GM18505 (cell line): ENCODE data around the gene MPEG1.

Experiments
- ATAC-seq: cut with Tn5 transposase; IDR thresholded peaks from one replicate; pipeline ENCODE4 v1.9.1; 2021; ENCODE audit not compliant: unreplicated experiment
- POLR2A ChIP-seq: IDR thresholded peaks from 4 replicates; pipeline ENCODE4 v1.6.1; 2011; ENCODE audit warnings: borderline replicate concordance; ENCODE audit not compliant: insufficient read depth, insufficient read length; ENCODE audit errors: extremely low read depth

MPEG1 gene

DNA sequence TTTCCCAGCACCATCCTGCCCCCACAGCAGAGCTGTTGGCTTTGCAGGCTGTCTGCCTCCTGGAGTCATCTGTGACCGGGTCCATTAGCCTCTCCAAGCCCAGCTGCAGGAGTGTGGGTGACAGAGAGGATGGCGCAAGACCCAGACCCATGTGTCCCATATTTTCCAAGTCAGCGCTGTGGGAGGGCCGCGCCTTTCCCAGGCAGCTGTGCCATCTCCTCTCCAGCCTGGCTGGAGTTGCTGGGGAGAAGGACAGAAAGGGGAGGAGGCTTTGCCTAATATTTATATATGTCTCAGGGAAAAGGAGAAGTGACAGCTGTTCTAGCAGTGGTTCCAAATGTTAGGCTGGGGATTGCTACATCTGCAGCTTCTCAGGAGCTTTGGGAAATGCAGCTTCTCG, 25.1 kb downstream of the MPEG1 start:
- ATAC-seq, result no peak
- TF ChIP-seq POLR2A, result no peak

DNA sequence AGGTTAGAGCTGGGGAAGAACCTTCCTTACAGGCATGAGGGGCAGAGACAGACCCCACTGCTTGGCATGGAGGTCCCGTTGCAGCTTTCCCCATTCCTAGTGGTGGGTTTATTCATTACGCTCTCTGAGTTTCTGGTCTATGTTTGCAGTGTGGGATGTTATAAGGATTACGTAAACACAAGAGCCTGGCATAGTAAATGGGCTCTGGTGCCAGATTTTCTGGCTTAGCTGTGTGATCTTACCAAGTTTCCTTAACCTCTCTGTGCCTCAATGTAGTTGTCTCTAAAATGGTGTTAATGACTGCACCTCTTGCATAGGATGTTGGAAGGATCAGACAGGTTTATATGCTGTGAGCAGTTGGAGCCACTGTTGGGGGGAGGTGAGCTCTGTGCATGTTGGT, 25.7 kb downstream of the MPEG1 start:
- TF ChIP-seq POLR2A, result no peak
- ATAC-seq, result no peak

DNA sequence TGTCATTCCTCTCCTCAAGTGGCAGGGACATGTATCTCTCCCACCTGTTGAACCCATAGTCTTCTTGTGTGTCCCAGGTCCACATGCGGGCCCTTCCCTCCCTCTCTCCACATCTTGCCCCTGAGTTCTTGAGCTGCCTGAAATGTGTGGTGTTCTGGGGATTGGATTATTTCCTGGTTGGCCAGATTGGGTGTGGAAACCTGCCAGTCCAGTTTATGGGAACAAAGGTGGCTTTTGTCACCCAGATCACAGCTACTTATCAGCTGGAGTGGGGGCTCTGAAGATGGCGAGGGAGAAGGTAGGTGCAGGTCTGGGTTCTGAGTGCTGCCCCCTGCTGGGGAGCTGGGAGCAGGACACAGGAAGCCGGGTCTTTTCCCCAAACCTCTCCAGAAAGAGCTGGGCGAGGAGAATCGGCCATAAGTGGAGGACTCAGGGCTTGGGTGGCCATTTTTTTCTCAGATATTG, 26.6 kb downstream of the MPEG1 start:
- no peak for TF ChIP-seq POLR2A
- ATAC-seq, result peak; percentile 74

DNA sequence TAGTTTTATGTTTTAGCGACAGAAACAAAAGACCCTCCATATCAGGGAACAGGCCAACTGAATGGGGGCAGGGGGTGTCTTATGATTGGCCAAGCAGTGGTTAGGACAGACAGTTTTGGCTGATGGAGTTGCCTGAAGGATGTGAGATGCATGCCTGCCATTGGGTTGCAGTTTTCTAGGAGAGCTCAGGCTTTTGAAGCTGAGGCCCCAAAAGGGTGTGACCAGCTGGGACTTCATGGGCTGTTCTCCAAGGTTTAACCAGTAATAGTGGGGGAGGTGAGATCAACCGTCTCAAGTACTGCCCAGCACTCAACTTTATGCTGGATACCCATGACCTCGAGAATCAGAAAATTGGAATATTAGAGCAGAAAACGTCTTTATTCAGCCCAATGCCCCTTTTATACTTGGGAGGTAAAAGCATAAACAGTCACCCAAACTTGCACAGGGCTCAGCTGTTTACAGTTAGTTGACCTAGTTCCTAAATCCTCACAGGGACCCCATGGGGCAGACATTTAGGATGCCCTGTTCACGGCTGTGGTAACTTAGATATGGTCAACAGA, 27.3 kb downstream of the MPEG1 start:
- no peak for TF ChIP-seq POLR2A
- no peak for ATAC-seq

DNA sequence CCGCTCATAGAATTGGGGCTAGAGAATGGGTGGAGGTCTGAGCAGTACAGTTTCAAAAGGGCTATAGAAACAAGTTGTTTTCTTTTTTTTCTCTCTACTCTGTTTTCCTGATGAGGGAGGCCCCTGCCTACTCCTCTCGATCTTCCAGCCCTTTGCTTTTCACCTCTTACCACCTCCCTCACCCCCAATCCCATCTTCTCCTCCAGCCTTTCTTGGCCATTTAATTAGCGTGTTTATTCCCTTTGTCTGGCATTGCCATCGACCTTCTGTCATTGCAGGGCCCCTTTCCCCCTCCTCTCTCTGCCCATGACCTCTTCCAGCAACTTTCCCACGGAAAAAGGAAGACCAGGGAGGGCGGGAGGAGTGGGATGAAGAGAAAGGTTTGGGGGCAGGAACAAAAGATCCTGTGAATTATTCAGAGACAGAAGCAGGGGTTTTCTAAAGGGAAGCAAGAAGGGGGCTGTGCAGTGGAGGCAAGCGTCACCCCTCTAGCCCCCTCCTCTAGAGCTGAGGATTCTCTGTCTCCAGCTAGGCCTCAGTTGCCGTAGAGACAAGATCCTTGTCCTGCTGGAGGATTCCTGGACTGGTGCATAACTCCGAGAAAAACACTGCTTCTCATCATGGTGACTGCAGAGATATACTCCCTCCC, 27.9 kb downstream of the MPEG1 start:
- TF ChIP-seq POLR2A, result no peak
- ATAC-seq, result no peak

DNA sequence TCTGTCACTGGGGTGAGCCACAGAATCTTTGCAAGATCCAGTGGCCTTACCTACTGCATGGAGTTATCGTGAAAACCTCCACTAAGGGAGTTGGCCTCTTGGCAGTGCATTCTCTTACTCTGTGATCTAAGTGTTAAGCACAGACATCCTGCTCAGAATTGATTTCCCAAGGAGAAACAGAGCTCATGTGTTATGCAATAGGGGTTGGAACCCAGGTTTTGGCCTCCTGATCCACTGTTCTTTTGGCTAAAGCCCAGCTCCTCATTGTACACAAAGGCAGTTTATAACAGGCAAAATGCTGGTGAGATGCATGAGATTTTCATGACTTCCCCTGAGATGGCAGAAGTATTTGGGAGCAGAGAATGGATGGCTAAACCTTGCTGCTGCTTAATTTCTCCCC, 29.0 kb downstream of the MPEG1 start:
- no peak for TF ChIP-seq POLR2A
- no peak for ATAC-seq

DNA sequence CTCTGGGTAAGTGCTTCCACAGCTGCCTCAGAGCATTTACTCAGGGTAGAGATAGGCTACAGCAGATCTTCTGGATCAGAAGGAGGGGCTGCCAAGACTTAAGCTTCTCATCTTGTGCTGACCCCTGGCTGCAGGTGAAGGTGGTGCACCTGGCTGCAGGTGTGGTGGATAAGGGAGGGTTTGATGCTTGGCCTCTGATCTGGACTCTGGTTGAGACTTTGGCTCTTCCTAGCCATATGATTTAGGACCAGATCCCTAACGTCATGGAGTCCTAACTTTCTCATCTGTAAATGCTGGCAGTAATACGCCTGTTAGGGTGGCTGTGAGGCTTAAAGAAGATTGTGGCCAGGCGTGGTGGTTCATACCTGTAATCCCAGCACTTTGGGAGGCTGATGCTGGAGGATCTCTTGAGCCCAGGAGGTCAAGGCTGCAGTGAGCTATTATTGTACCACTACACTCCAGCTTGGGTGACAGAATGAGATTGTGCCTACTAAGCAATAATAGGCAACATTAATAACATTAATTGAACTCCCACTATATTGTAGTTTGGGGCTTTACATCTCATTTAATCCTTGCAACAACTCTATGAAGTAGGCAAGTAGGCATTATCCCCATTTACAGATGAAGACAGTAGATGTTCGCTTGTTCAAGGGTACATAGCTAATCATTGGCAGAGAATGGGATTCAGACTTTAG, 30.1 kb downstream of the MPEG1 start:
- no peak for ATAC-seq
- no peak for TF ChIP-seq POLR2A

DNA sequence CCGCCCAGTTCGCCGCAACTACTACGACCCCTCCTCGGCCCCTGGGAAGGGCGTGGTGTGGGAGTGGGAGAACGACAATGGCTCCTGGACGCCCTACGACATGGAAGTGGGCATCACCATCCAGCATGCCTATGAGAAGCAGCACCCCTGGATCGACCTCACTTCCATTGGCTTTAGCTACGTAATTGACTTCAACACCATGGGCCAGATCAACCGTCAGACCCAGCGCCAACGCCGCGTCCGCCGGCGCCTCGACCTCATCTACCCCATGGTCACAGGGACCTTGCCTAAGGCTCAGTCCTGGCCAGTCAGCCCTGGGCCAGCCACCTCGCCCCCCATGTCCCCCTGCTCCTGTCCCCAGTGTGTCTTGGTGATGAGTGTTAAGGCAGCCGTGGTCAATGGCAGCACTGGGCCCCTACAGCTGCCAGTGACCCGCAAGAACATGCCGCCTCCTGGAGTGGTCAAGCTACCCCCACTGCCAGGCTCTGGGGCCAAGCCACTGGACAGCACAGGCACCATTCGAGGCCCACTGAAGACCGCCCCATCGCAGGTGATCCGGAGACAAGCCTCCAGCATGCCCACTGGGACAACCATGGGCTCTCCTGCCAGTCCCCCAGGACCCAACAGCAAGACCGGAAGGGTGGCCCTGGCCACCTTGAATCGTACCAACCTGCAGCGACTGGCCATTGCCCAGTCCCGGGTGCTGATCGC, 30.8 kb downstream of the MPEG1 start:
- ATAC-seq, result no peak
- TF ChIP-seq POLR2A, result no peak

DNA sequence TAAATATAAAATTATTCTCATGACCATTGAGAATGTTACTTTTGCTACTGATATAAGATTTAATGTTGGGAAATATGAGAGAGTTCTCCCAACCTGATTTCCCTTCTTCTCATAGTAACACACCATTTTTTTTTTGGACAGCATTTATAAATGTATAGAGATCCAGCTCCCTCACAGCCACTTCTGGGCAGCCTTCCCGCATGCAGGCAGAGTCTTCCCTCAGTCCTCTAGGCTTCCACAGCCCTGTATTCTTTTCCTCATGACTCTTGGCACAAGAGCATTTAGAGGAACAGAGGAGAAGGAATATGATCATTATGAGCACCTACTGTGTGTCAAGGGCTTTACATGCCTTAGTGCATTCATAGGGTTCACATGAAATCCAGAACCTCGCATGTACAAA, 31.8 kb downstream of the MPEG1 start:
- no peak for TF ChIP-seq POLR2A
- no peak for ATAC-seq

DNA sequence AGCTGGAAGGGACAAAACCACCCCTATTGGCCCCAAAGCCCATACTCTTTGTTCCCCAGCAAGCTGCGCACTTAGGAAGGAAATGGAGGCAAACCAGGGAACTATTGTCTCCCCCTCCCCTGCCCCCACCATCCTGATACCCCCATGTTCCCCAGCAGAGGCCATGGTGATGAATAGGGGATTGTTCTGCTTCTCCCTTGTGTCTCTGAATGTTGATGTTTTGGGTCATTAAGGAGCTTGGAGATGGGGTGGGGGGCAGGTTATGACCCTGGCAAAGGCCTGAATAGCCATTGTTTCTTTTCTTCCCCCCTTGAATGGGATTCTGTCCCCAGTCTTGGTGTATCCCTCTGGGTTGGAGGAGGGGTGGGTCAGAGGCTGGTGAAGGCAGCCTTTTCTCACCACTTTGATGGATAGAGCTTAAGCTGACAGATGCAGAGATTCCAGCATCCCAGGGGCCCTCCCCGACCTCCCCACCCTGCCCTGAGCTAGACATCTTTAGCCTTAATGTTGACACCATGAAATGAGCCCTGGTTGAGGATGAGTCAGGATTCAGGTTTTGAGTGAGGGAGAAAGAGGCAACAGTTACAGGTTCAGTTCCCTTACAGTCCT, 32.5 kb downstream of the MPEG1 start:
- no peak for ATAC-seq
- no peak for TF ChIP-seq POLR2A

DNA sequence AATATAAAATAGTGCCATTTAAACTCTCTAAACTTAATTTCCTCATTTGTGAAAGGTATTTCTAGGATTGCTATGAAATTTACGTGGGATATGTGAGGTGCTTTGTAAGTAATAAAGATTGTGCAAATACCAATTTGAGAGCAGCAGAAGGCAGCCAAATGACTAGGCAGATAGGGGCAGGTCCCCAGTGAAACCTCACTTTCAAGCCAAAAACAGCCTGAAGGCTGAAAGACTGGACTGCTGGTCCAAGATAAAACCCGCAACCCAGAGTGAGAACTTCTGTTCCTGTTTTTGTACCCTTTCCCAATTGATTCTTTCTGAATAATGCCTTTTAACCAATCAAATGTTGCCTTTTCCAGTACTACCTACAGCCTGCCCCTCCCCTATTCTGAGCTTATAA, 33.6 kb downstream of the MPEG1 start:
- no peak for ATAC-seq

DNA sequence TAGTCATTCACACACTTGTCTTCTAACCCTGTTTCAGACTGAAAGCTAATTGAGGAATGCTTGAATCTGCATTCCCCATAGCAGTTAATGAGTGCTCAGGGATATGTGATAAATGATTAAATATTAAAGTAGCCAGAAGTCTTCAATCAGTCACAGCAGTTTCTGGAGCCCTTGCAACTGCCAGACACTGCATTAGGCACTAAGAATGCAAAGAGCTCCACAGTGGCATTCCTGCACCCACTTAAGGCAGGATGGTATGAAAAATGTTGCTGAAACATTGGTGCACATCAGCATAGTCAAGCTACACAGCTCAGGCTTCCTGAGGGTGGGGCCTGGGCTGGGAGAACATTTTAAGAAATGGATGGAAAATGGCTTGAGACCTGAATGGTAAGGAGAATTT, 34.3 kb downstream of the MPEG1 start:
- no peak for ATAC-seq

More for the DNA sequence above, 33.6 kb downstream of the MPEG1 start:
- TF ChIP-seq POLR2A, result no peak

DNA sequence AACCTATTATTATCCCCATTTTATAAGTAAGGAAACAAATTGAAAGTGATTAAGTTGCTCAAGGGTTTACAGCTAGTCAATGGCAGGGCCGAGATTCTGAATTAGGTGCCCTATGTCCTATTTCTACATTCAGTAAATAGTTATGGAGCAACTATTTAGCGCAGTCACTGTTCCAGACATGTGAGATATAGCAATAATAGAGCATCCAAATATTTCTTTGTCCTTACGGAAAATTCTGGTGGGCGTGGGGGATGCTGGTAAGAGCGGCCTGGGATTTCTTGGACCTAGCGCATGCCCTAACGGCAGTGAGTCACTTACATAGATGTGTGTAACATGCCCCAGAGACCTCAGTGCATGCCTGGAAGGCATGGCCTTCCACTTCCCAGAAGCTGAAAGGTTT, 36.4 kb downstream of the MPEG1 start:
- ATAC-seq, result no peak
- no peak for TF ChIP-seq POLR2A

More for the DNA sequence above, 34.3 kb downstream of the MPEG1 start:
- no peak for TF ChIP-seq POLR2A
